HepG2 (cell line): ENCODE measurements around the gene RELL1. TPM values are rescaled to one million over a fixed set of nuclear protein-coding genes. Genes with fewer than 3 reads are reported as not detected.

Experiments used
- BRCA1 ChIP-seq: sonication (generic); formaldehyde crosslinking; IDR thresholded peaks from 2 replicates; pipeline ENCODE4 v1.4.0; 2020; ENCODE audit warnings: missing genetic modification reagents
- DMAP1 ChIP-seq: IDR thresholded peaks from 2 replicates; pipeline ENCODE4 v1.6.1; 2016
- EEA1 ChIP-seq: sonication (generic); formaldehyde crosslinking; IDR thresholded peaks from 2 replicates; pipeline ENCODE4 v1.5.1; 2020; ENCODE audit warnings: mild to moderate bottlenecking, missing genetic modification reagents, borderline replicate concordance
- ELF3 ChIP-seq: IDR thresholded peaks from 2 replicates; pipeline ENCODE4 v1.6.1; 2016; ENCODE audit warnings: missing genetic modification reagents, missing compliant biosample characterization
- KLF13 ChIP-seq: sonication (generic); formaldehyde crosslinking; IDR thresholded peaks from 2 replicates; pipeline ENCODE4 v1.4.0; 2020; ENCODE audit warnings: mild to moderate bottlenecking, missing genetic modification reagents
- MAFF ChIP-seq: IDR thresholded peaks from 2 replicates; pipeline ENCODE4 v1.6.1; 2011; ENCODE audit warnings: low read depth, low read length, improper control_type of control experiment
- MBNL3 ChIP-seq: fragments of 250-450 bp; sonication (Bioruptor Pico); conservative IDR thresholded peaks from 2 replicates; pipeline ENCODE4 v1.8.0; 2022; ENCODE audit warnings: mild to moderate bottlenecking, inconsistent platforms
- MEIS2 ChIP-seq: sonication (generic); formaldehyde crosslinking; IDR thresholded peaks from 2 replicates; pipeline ENCODE4 v1.9.0; 2021; ENCODE audit warnings: mild to moderate bottlenecking, missing genetic modification reagents
- NFKB2 ChIP-seq: sonication (generic); formaldehyde crosslinking; IDR thresholded peaks from 2 replicates; pipeline ENCODE4 v1.4.0; 2020; ENCODE audit warnings: missing genetic modification reagents, borderline replicate concordance
- SCMH1 ChIP-seq: sonication (generic); formaldehyde crosslinking; IDR thresholded peaks from 2 replicates; pipeline ENCODE4 v1.9.0; 2021; ENCODE audit warnings: missing genetic modification reagents, mild to moderate bottlenecking, borderline replicate concordance
- ZBTB20 ChIP-seq: sonication (generic); formaldehyde crosslinking; IDR thresholded peaks from 2 replicates; pipeline ENCODE4 v1.8.1; 2023; ENCODE audit warnings: missing genetic modification reagents, low read depth, mild to moderate bottlenecking, borderline replicate concordance
- ZNF143 ChIP-seq: sonication (generic); formaldehyde crosslinking; IDR thresholded peaks from 2 replicates; pipeline ENCODE4 v1.4.0; 2020; ENCODE audit warnings: missing genetic modification reagents
- ZNF207 ChIP-seq: fragments of 450-650 bp; IDR thresholded peaks from 2 replicates; pipeline ENCODE4 v1.6.1; 2016; ENCODE audit warnings: antibody characterized with exemption, borderline replicate concordance
- ZNF292 ChIP-seq: sonication (generic); formaldehyde crosslinking; IDR thresholded peaks from 2 replicates; pipeline ENCODE4 v1.8.1; 2022; ENCODE audit warnings: mild to moderate bottlenecking, low read depth, missing genetic modification reagents, borderline replicate concordance
- ZNF816 ChIP-seq: sonication (generic); formaldehyde crosslinking; IDR thresholded peaks from 2 replicates; pipeline ENCODE4 v1.8.0; 2022; ENCODE audit warnings: missing genetic modification reagents, mild to moderate bottlenecking, borderline replicate concordance
- polyA plus RNA-seq, 8 experiments: library from polyadenylated mRNA; depleted of rRNA in 3 of 8; stranded (reverse) in 7 of 8; unstranded in 1 of 8; fragments of >200 nt; fragmentation: Illumina TruSeq in 4 of 8; extraction: Trizol in 4 of 8; gene quantifications; 2 replicates each; pipeline versions ENCODE4 v1.2.1 to v1.2.3, GENCODE V29; 2011 to 2016; ENCODE audit warnings: low read depth in 4 of 8, missing spikeins in 1 of 8, mixed read lengths in 1 of 8; ENCODE audit not compliant: insufficient read depth in 1 of 8
- total RNA-seq, 5 experiments: library from RNA; depleted of rRNA; stranded (reverse); fragments of >200 nt; fragmentation: Illumina TruSeq; extraction: Trizol; gene quantifications; 2 replicates each; pipeline ENCODE4 v1.2.3, GENCODE V29; 2016; ENCODE audit warnings: low read depth in 1 of 5
- TF ChIP-seq, protein P1 (sequence below): sonication (generic); formaldehyde crosslinking; IDR thresholded peaks from 2 replicates; pipeline ENCODE4 v1.4.0; 2020; ENCODE audit warnings: missing genetic modification reagents, borderline replicate concordance
- TF ChIP-seq, protein P2 (sequence below): sonication (generic); formaldehyde crosslinking; IDR thresholded peaks from 2 replicates; pipeline ENCODE4 v1.8.1; 2022; ENCODE audit warnings: low read depth, mild to moderate bottlenecking, missing genetic modification reagents
- TF ChIP-seq, protein P3 (sequence below): sonication (generic); formaldehyde crosslinking; IDR thresholded peaks from 2 replicates; pipeline ENCODE4 v1.4.0; 2020; ENCODE audit warnings: mild to moderate bottlenecking, missing genetic modification reagents
- TF ChIP-seq, protein P4 (sequence below): sonication (generic); formaldehyde crosslinking; IDR thresholded peaks from 2 replicates; pipeline ENCODE4 v1.8.0; 2022; ENCODE audit warnings: missing genetic modification reagents, mild to moderate bottlenecking, moderate library complexity, borderline replicate concordance

Gene RELL1
- total and polyA plus RNA-seq, 2 of the 13 experiments (the other 11 are each of a cell fraction or from before 2014, with no cell fraction given) = 8.4 to 58.4 TPM

DNA sequence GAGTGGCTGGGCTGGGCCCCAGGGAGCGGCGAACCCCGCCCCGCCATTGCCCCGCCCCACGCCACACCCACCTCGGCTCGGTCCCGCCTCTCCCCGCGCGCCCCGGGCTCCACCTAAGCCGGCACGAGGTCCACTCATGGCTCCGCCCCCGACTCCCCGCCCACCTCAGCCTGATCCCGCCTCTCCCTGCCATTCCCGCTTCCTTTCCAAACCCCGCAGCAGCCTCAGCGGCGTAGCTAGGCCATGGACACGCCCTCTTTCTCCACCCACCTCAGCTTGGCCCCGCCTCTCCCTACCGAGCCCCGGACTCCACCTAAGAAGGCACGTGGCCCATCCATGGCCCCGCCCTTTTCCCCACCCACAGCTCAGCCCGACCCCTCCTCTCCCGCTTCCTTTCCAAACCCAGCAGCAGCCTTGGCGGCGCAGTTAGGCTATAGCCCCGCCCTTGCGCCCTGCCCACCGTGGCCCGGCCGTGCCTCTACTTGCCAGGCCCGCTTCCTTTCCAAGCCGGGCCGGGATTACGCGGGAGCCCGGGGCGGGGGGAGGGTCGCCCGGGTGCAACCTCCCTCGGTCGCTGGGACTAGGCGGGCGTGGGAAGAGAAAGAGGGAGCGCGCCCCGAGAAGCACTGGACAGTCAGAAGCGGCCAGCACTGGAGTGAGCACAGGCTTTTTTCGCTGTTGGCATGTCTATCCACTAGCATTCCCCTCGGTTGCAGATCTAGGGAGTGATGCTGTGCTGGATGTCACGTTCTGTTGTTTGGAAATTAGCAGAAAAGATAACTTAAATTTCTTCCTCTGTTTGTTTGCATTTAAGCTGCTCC, at the start of gene RELL1 (continued):
- TF ChIP-seq MAFF (no peak), ZNF143 (CRISPR knock-in tag) (no peak), NFKB2 (CRISPR knock-in tag) (no peak), ZBTB20 (no peak), EEA1 (no peak), ELF3 (CRISPR knock-in tag) (peak; percentile 44; the same call in 1 of the 2 replicates), MBNL3 (CRISPR knock-in tag) (no peak), ZNF816 (0 out of 2 replicates have a peak, but pooled peaks have one; percentile 23), BRCA1 (CRISPR knock-in tag) (no peak), DMAP1 (no peak), KLF13 (CRISPR knock-in tag) (no peak), SCMH1 (CRISPR knock-in tag) (no peak), MEIS2 (CRISPR knock-in tag) (no peak), ZNF292 (peak; percentile 93), ZNF207 (no peak)
- TF ChIP-seq, protein P1, sequence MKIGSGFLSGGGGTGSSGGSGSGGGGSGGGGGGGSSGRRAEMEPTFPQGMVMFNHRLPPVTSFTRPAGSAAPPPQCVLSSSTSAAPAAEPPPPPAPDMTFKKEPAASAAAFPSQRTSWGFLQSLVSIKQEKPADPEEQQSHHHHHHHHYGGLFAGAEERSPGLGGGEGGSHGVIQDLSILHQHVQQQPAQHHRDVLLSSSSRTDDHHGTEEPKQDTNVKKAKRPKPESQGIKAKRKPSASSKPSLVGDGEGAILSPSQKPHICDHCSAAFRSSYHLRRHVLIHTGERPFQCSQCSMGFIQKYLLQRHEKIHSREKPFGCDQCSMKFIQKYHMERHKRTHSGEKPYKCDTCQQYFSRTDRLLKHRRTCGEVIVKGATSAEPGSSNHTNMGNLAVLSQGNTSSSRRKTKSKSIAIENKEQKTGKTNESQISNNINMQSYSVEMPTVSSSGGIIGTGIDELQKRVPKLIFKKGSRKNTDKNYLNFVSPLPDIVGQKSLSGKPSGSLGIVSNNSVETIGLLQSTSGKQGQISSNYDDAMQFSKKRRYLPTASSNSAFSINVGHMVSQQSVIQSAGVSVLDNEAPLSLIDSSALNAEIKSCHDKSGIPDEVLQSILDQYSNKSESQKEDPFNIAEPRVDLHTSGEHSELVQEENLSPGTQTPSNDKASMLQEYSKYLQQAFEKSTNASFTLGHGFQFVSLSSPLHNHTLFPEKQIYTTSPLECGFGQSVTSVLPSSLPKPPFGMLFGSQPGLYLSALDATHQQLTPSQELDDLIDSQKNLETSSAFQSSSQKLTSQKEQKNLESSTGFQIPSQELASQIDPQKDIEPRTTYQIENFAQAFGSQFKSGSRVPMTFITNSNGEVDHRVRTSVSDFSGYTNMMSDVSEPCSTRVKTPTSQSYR (CRISPR knock-in tag) = 0 out of 2 replicates have a peak, but pooled peaks have one; percentile 24
- TF ChIP-seq, protein P2, sequence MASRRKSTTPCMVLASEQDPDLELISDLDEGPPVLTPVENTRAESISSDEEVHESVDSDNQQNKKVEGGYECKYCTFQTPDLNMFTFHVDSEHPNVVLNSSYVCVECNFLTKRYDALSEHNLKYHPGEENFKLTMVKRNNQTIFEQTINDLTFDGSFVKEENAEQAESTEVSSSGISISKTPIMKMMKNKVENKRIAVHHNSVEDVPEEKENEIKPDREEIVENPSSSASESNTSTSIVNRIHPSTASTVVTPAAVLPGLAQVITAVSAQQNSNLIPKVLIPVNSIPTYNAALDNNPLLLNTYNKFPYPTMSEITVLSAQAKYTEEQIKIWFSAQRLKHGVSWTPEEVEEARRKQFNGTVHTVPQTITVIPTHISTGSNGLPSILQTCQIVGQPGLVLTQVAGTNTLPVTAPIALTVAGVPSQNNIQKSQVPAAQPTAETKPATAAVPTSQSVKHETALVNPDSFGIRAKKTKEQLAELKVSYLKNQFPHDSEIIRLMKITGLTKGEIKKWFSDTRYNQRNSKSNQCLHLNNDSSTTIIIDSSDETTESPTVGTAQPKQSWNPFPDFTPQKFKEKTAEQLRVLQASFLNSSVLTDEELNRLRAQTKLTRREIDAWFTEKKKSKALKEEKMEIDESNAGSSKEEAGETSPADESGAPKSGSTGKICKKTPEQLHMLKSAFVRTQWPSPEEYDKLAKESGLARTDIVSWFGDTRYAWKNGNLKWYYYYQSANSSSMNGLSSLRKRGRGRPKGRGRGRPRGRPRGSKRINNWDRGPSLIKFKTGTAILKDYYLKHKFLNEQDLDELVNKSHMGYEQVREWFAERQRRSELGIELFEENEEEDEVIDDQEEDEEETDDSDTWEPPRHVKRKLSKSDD (CRISPR knock-in tag) = no peak
- TF ChIP-seq, protein P3, sequence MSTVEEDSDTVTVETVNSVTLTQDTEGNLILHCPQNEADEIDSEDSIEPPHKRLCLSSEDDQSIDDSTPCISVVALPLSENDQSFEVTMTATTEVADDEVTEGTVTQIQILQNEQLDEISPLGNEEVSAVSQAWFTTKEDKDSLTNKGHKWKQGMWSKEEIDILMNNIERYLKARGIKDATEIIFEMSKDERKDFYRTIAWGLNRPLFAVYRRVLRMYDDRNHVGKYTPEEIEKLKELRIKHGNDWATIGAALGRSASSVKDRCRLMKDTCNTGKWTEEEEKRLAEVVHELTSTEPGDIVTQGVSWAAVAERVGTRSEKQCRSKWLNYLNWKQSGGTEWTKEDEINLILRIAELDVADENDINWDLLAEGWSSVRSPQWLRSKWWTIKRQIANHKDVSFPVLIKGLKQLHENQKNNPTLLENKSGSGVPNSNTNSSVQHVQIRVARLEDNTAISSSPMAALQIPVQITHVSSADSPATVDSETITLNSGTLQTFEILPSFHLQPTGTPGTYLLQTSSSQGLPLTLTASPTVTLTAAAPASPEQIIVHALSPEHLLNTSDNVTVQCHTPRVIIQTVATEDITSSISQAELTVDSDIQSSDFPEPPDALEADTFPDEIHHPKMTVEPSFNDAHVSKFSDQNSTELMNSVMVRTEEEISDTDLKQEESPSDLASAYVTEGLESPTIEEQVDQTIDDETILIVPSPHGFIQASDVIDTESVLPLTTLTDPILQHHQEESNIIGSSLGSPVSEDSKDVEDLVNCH = no peak
- TF ChIP-seq, protein P4, sequence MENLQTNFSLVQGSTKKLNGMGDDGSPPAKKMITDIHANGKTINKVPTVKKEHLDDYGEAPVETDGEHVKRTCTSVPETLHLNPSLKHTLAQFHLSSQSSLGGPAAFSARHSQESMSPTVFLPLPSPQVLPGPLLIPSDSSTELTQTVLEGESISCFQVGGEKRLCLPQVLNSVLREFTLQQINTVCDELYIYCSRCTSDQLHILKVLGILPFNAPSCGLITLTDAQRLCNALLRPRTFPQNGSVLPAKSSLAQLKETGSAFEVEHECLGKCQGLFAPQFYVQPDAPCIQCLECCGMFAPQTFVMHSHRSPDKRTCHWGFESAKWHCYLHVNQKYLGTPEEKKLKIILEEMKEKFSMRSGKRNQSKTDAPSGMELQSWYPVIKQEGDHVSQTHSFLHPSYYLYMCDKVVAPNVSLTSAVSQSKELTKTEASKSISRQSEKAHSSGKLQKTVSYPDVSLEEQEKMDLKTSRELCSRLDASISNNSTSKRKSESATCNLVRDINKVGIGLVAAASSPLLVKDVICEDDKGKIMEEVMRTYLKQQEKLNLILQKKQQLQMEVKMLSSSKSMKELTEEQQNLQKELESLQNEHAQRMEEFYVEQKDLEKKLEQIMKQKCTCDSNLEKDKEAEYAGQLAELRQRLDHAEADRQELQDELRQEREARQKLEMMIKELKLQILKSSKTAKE (CRISPR knock-in tag) = peak; percentile 40; the same call in 1 of the 2 replicates
